ENCODE measurements around the gene GBF1. TPM values are rescaled to one million over a fixed set of nuclear protein-coding genes. Genes with fewer than 3 reads are reported as not detected.
A peak's percentile ranks its signal among the peaks of the same experiment; 100 is the strongest.

The GBF1 gene
- total and polyA plus RNA-seq, 10 of the 15 experiments (the other 5 are each of a cell fraction or from before 2014, with no cell fraction given) = 0.82 to 42.0 (median 21.8) TPM

- TF ChIP-seq MEF2A (IDR thresholded peaks at IDR 0.05; ENCODE audit: insufficient read depth, low read depth, low read length) (0 out of 2 replicates have a peak, but pooled peaks have one; percentile 51), CBX3 (IDR thresholded peaks at IDR 0.05; ENCODE audit: borderline replicate concordance, low read depth) (no peak), NFXL1 (IDR thresholded peaks at IDR 0.05; ENCODE audit: borderline replicate concordance) (no peak), POU2F2 (IDR thresholded peaks at IDR 0.05; ENCODE audit: borderline replicate concordance, low read depth, low read length) (peak; percentile 5; the same call in 1 of the 3 replicates), IKZF2 (IDR thresholded peaks at IDR 0.05) (no peak; a peak in 1 of 4 replicates), JUNB (IDR thresholded peaks at IDR 0.05) (no peak), CHD2 (IDR thresholded peaks at IDR 0.05; ENCODE audit: borderline replicate concordance, low read depth, low read length) (peak; percentile 96), ASH2L (IDR thresholded peaks at IDR 0.05; ENCODE audit: borderline replicate concordance, low read depth) (peak; percentile 80; the same call in 1 of the 2 replicates), ZBTB33 (IDR thresholded peaks at IDR 0.05) (no peak), RAD21 (IDR thresholded peaks at IDR 0.05; ENCODE audit: insufficient read depth, low read depth, low read length) (no peak), EGR1 (IDR thresholded peaks at IDR 0.05; ENCODE audit: borderline replicate concordance in 1 of 2, low read depth in 2 of 2, low read length in 2 of 2) (no peak), DPF2 (IDR thresholded peaks at IDR 0.05) (peak; percentile 92), SP1 (IDR thresholded peaks at IDR 0.05; ENCODE audit: low read depth, low read length) (peak; percentile 98), CHD1 (IDR thresholded peaks at IDR 0.05; ENCODE audit: low read depth, low read length) (no peak), CUX1 (IDR thresholded peaks at IDR 0.05; ENCODE audit: insufficient replicate concordance, low read depth, low read length) (no peak), ZZZ3 (IDR thresholded peaks at IDR 0.05; ENCODE audit: control insufficient read depth, insufficient read length, low read depth) (no peak), NFIC (IDR thresholded peaks at IDR 0.05; ENCODE audit: low read depth, low read length) (no peak), TARDBP (IDR thresholded peaks at IDR 0.05; ENCODE audit: borderline replicate concordance) (no peak), BCLAF1 (IDR thresholded peaks at IDR 0.05) (no peak), HDAC2 (IDR thresholded peaks at IDR 0.05) (no peak), ZNF274 (IDR thresholded peaks at IDR 0.05; ENCODE audit: insufficient read depth, insufficient read length) (no peak)
These were observed at the start of gene GBF1 (continued) for GRCh38 chr10:102245082-102245931.

Measured in GM12878 (cell line).